HG03039 (cell line): ENCODE results near the gene KLHDC3.

ENCODE experiments used
- ATAC-seq: cut with Tn5 transposase; IDR thresholded peaks from one replicate; pipeline ENCODE4 v1.9.1; 2021; ENCODE audit warnings: mild to moderate bottlenecking, moderate library complexity; ENCODE audit not compliant: unreplicated experiment

The KLHDC3 gene

DNA sequence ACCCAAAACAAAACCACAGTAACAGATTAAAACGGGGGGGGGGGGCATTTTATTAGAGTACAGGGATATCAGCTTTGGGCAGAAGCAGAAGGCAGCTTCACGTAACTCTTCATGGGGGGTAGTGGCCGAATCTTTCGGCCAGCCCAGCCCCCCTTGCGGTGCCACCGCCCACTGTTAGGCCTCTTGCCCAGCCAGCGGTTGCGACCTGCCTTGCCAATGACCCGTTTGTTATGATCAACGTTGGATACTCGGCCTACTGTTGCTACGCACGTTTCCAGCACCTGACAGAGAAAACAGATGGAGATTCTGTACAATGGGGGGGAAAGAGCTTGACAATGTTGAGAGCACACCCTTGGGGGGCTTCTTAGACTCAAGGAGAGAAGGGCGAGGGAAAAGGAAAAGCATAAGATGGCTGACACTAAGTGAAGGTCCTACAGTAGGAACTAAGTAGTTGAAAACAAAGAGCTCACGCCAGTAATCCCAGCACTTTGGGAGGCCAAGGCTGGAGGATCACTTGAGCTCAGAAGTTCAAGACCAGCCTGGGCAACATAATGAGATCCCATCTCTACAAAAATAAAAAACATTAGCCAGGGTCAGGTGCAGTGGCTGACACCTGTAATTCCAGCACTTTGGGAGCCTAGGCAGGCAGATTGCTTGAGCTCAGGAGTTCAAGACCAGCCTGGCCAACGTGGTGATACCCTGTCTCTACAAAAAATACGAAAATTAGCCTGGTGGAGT, 40.3 kb downstream of the KLHDC3 start:
- ATAC-seq, result no peak

DNA sequence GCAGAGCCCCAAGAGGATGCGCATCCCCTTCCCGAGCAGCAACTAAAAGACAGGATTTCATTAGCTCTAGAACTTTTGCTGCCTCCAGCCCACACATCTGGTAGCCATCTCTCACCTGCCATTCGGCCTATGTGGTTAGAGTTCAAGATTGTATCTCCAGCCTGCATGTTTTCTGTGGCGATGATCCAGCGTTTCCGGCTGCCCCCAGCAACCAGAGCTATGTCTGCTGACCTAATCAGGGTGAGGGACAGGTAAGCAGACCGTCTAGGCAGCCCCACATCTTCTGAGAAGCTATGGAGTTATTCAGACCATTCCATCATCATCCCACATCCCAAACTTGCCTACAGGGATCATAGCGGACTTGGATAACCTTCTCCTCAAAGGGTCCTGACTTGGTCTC, 41.9 kb downstream of the KLHDC3 start:
- ATAC-seq, result no peak

DNA sequence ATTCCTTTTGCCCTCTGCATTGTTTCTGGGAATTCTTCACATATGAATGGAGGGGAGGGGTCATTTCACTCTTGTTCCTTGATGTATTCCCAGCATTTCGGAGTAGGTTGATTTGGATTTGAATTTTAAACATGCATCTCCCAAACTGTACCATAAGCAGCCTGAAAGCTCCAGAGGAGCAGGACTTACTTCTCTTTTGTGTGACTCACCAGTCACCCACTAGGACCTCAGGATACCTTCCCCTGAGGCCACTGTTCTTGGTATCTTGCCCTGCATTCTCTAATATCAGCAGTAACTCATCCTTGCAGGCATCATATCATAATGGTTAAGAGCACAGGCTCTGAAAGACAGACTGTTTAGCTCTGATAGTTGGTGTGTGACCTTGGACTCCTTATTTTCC, 44.5 kb downstream of the KLHDC3 start:
- no peak for ATAC-seq

DNA sequence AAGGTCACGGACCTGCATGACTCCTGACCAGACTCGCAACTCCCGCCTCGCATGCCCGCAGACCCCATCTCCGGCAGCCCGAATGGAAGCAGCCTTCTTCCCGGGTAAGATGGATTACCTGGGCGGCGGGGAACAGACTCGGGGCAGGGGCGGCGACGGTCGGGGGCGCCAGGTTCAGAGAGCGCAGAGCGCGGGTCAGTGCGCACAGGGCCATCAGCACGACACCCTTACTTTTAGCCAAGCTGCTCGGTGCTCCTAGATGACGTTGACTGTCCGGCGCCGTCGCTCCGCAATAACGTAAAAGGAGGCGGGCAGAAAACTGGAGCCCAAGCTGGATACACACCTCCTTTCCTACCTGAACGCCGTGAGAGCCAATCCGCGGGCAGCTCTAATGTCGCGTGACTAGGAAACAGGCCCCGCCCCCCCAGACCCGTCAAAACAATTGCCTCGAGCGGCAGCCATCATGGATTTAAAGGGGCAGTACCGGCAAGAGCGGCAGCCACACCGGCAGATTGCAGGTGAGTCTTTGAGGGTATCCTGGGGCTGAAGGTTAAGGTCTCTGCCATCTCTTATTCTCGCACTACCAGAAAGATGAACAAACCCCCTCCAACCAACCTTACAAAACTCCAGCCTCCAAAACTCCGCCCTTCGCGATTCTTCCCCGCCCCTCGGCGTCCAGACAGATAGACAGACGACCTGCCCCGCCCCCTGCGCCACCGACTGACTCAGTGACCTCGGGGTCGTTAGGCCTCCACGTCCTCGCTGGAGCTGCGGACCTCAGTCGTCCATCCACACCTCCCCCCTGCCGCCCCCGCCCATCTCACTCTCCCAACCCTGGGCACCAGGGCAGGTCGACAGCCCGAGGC, 45.4 kb downstream of the KLHDC3 start, which contains the start of the genes KLC4 and MRPL2:
TSS of gene KLC4 (plus strand) at position 464 of the 866 bp plus-strand sequence. CDS start 1,705 bp downstream, outside the sequence.
TSS of gene MRPL2 (minus strand) at position 267 of the 866 bp plus-strand sequence. CDS start at position 214, 53 bp downstream.
- peak; percentile 75 for ATAC-seq

GRCh38 chr6:43060034-43060754, 46.1 kb downstream of the KLHDC3 start:
- ATAC-seq, result no peak

- ATAC-seq, result no peak
These were observed 46.9 kb downstream of the KLHDC3 start for GRCh38 chr6:43060755-43061633.

- ATAC-seq, result no peak
These were observed 47.8 kb downstream of the KLHDC3 start for GRCh38 chr6:43061861-43062260.

DNA sequence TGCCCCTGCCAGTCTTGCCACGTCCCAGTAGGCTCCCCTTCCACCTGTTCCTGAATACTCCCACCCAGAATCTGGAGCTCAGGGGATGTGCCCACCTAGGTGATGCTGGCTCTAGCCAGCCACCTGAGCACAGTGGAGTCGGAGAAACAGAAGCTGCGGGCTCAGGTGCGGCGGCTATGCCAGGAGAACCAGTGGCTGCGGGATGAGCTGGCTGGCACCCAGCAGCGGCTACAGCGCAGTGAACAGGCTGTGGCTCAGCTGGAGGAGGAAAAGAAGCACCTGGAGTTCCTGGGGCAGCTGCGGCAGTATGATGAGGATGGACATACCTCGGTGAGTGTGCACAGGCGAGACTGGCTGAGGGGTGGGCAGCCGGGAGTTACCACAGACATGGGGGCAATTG, 48.8 kb downstream of the KLHDC3 start:
- ATAC-seq, result no peak

GRCh38 chr6:43070028-43070632, 56.1 kb downstream of the KLHDC3 start:
- no peak for ATAC-seq
